ENCODE data around the gene CDA. TPM values are rescaled to one million over a fixed set of nuclear protein-coding genes. Genes with fewer than 3 reads are reported as not detected.

The CDA gene
- total and polyA plus RNA-seq, 9 of the 15 experiments (the other 6 are each of a cell fraction or from before 2014, with no cell fraction given), result not detected

DNA sequence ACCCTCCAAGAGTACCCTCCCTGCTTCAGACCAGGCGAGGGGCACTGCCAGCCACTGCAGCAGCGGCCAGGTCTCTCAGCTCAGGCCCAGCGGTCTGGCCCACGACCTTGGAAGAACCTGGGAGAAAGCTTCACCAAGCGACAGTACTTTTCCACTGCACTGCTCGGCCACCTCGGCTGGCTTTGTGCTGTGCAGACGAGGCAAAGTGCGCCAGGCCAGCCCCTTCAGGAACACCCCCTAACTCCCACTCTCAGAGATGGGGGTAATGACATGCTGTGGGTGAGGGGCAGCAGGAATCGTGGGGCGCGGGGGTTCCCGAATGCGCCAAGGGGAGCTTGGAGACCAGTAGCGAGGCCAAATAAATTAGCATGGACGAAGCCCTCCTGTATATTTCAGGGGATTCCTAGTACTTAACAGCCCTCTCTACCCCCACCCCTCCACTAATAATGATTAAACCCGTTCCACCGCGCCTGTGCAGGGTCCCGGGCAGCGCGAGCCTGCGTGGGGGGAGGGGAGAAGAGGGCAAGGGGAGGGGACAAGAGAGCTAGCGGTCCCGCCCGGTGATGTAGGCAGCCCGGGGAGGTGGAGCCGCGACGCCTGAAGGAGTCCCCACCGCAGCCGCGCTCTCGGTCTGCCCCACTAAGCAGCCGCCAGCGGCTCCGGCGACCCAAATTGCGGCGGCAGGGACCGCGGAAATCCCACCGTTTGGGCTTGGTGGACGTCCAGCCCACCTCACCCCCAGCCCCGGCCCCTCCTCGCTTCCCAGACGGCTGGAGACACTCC lies 36.8 kb upstream of the CDA start, which contains the start of gene FAM43B (continued):
- TF ChIP-seq ILK (tag; IDR thresholded peaks at IDR 0.05; ENCODE audit: borderline replicate concordance, low read depth) (no peak), CBX3 (IDR thresholded peaks at IDR 0.05; ENCODE audit: borderline replicate concordance in 1 of 2, low read length in 2 of 2) (no peak), RBFOX2 (IDR thresholded peaks at IDR 0.05; ENCODE audit: low read depth, low read length) (no peak), HNRNPL (IDR thresholded peaks at IDR 0.05; ENCODE audit: low read depth, low read length) (0 out of 2 replicates have a peak, but pooled peaks have one; percentile 28), ZBTB7A (IDR thresholded peaks at IDR 0.05; ENCODE audit: borderline replicate concordance, control insufficient read depth, low read depth, low read length) (no peak), MAX (CRISPR knock-in tag; IDR thresholded peaks at IDR 0.05) (no peak), CGGBP1 (CRISPR knock-in tag; IDR thresholded peaks at IDR 0.05) (no peak), NR2F6 (CRISPR knock-in tag; IDR thresholded peaks at IDR 0.05) (no peak), TRIM28 (IDR thresholded peaks at IDR 0.05) (no peak), E2F5 (CRISPR knock-in tag; IDR thresholded peaks at IDR 0.05) (no peak), NRF1 (conservative IDR thresholded peaks at IDR 0.05 in 1 of 2, IDR thresholded peaks at IDR 0.05 in 1 of 2) (peak; percentile 77 to 79), ATF7 (IDR thresholded peaks at IDR 0.05) (peak; percentile 86), PTBP1 (IDR thresholded peaks at IDR 0.05; ENCODE audit: low read depth, low read length) (no peak), CBX2 (IDR thresholded peaks at IDR 0.05; ENCODE audit: insufficient read depth, low read length, poor library complexity, severe bottlenecking) (no peak), CEBPB (tag; IDR thresholded peaks at IDR 0.05) (no peak), POLR2A (conservative IDR thresholded peaks at IDR 0.05) (no peak), ZKSCAN8 (CRISPR knock-in tag; IDR thresholded peaks at IDR 0.05) (no peak), ZNF217 (CRISPR knock-in tag; IDR thresholded peaks at IDR 0.05) (no peak)
- TF ChIP-seq, protein P1, sequence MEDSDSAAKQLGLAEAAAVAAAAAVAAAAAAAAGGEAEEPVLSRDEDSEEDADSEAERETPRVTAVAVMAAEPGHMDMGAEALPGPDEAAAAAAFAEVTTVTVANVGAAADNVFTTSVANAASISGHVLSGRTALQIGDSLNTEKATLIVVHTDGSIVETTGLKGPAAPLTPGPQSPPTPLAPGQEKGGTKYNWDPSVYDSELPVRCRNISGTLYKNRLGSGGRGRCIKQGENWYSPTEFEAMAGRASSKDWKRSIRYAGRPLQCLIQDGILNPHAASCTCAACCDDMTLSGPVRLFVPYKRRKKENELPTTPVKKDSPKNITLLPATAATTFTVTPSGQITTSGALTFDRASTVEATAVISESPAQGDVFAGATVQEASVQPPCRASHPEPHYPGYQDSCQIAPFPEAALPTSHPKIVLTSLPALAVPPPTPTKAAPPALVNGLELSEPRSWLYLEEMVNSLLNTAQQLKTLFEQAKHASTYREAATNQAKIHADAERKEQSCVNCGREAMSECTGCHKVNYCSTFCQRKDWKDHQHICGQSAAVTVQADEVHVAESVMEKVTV (CRISPR knock-in tag; IDR thresholded peaks at IDR 0.05), result no peak
- TF ChIP-seq, protein P2, sequence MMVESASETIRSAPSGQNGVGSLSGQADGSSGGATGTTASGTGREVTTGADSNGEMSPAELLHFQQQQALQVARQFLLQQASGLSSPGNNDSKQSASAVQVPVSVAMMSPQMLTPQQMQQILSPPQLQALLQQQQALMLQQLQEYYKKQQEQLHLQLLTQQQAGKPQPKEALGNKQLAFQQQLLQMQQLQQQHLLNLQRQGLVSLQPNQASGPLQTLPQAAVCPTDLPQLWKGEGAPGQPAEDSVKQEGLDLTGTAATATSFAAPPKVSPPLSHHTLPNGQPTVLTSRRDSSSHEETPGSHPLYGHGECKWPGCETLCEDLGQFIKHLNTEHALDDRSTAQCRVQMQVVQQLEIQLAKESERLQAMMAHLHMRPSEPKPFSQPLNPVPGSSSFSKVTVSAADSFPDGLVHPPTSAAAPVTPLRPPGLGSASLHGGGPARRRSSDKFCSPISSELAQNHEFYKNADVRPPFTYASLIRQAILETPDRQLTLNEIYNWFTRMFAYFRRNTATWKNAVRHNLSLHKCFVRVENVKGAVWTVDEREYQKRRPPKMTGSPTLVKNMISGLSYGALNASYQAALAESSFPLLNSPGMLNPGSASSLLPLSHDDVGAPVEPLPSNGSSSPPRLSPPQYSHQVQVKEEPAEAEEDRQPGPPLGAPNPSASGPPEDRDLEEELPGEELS (CRISPR knock-in tag; IDR thresholded peaks at IDR 0.05; ENCODE audit: borderline replicate concordance), result no peak
